Spleen (tissue), 7 donors: ENCODE results near the gene PLCH2.

Experiments used
- POLR2A ChIP-seq, 3 donors: fragments of 450-650 bp; IDR thresholded peaks; one replicate each; pipeline ENCODE4 v1.5.1; 2017; ENCODE audit warnings: antibody characterized with exemption in 3 of 3, mild to moderate bottlenecking in 1 of 3
- POLR2AphosphoS5 ChIP-seq, 3 donors: sonication (generic); formaldehyde crosslinking; IDR thresholded peaks; one replicate each; pipeline ENCODE4 v1.5.1; 2017; ENCODE audit warnings: antibody characterized with exemption in 3 of 3
- TF ChIP-seq, protein P1 (sequence below), 11 experiments: fragments of 200-600 bp in 7 of 11; fragments of 450-650 bp in 4 of 11; sonication (generic) in 4 of 11; IDR thresholded peaks in 8 of 11; conservative IDR thresholded peaks in 3 of 11; 1 replicate in 7 of 11; 2 replicates in 4 of 11; pipeline versions ENCODE4 v1.4.0 to v1.8.0; 2016 to 2021; ENCODE audit warnings: antibody characterized with exemption in 11 of 11, inconsistent platforms in 4 of 11, mild to moderate bottlenecking in 1 of 11
- donor health status: DM: no; HTN: no; CAD: no; lungs with moderate emphysema.
- donor health status: DM: no; HTN: no; CAD: no.
- donor health status: DM: no; HTN: no; CAD: no.

GRCh38 chr1:2504949-2505272 is 28.8 kb downstream of the PLCH2 start:
- TF ChIP-seq, protein P1, sequence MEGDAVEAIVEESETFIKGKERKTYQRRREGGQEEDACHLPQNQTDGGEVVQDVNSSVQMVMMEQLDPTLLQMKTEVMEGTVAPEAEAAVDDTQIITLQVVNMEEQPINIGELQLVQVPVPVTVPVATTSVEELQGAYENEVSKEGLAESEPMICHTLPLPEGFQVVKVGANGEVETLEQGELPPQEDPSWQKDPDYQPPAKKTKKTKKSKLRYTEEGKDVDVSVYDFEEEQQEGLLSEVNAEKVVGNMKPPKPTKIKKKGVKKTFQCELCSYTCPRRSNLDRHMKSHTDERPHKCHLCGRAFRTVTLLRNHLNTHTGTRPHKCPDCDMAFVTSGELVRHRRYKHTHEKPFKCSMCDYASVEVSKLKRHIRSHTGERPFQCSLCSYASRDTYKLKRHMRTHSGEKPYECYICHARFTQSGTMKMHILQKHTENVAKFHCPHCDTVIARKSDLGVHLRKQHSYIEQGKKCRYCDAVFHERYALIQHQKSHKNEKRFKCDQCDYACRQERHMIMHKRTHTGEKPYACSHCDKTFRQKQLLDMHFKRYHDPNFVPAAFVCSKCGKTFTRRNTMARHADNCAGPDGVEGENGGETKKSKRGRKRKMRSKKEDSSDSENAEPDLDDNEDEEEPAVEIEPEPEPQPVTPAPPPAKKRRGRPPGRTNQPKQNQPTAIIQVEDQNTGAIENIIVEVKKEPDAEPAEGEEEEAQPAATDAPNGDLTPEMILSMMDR (IDR thresholded peaks at IDR 0.05 in 8 of 11, conservative IDR thresholded peaks at IDR 0.05 in 3 of 11): no peak
- TF ChIP-seq POLR2A (IDR thresholded peaks at IDR 0.05) (no peak), POLR2AphosphoS5 (IDR thresholded peaks at IDR 0.05) (peak in 1 of 3 donors; percentile 2)
